Memory B cell (primary cell): ENCODE results near the gene TNFRSF11A.

Experiments
- ATAC-seq: fragments of 150-1000 bp; cut with Tn5 transposase; 2 replicates; pipeline ENCODE4 v1.10.0; 2021; ENCODE audit warnings: low read depth, mild to moderate bottlenecking, moderate library complexity
- DNase-seq, 2 donors: peaks; one replicate each; pipeline ENCODE4 v3.0.0; 2022; ENCODE audit warnings: low spot score in 2 of 2
- H3K27ac Mint-ChIP-seq: one replicate; pipeline ENCODE4 v1.8.0; 2022; ENCODE audit warnings: mild to moderate bottlenecking, moderate library complexity, mixed read lengths
- H3K27me3 Mint-ChIP-seq: one replicate; pipeline ENCODE4 v1.8.0; 2022; ENCODE audit warnings: mixed read lengths
- H3K36me3 Mint-ChIP-seq: one replicate; pipeline ENCODE4 v1.8.0; 2022; ENCODE audit warnings: mild to moderate bottlenecking, mixed read lengths
- H3K4me1 Mint-ChIP-seq: one replicate; pipeline ENCODE4 v1.8.0; 2022; ENCODE audit warnings: mixed read lengths
- H3K4me3 Mint-ChIP-seq: one replicate; pipeline ENCODE4 v1.8.0; 2022; ENCODE audit warnings: mild to moderate bottlenecking, moderate library complexity, mixed read lengths
- H3K9me3 Mint-ChIP-seq: one replicate; pipeline ENCODE4 v1.8.0; 2022; ENCODE audit warnings: mixed read lengths

TNFRSF11A gene

DNA sequence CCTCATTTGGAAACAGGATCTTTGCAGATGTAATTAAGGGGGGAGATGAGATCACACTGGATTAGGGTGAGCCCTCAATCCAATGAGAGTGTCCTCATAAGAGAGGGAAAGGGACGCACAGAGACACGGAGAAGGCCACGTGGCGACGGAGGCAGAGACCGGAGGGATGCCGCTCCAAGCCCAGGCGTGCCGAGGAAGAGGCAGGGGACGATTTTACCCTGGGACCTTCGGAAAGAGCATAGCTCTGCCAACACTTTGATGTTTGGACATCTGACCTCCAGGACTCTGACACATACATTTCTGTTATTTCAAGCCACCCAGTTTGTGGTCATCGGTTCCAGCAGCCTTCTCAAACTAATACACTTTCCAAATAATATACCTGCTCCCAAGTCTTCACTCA is 113.3 kb downstream of the TNFRSF11A start:
- ATAC-seq: no peak

GRCh38 chr18:62438866-62439265 is 113.8 kb downstream of the TNFRSF11A start:
- DNase-seq: no peak
- peaks cover 3% of the 10 kb centered on the region for H3K27me3 Mint-ChIP-seq
- H3K4me1 Mint-ChIP-seq: no peaks in the 10 kb centered on the region
- H3K9me3 Mint-ChIP-seq: no peaks in the 10 kb centered on the region
- H3K27ac Mint-ChIP-seq: no peak overlapping the region
- no peaks in the 10 kb centered on the region for H3K36me3 Mint-ChIP-seq
- ATAC-seq: no peak
- no peak overlapping the region for H3K4me3 Mint-ChIP-seq

More for the DNA sequence above, 113.3 kb downstream of the TNFRSF11A start:
- Mint-ChIP-seq H3K4me3 (no peak overlapping the region), H3K4me1 (no peaks in the 10 kb centered on the region), H3K9me3 (no peaks in the 10 kb centered on the region), H3K36me3 (no peaks in the 10 kb centered on the region), H3K27ac (no peak overlapping the region), H3K27me3 (peaks cover 3% of the 10 kb centered on the region)
- no peak for DNase-seq
